HG02884 (cell line): Measurements from ENCODE around the gene EXOC6B.

Source experiments
- ATAC-seq: cut with Tn5 transposase; IDR thresholded peaks from one replicate; pipeline ENCODE4 v1.9.1; 2021; ENCODE audit warnings: mild to moderate bottlenecking, moderate library complexity; ENCODE audit not compliant: unreplicated experiment

Gene EXOC6B

GRCh38 chr2:72744049-72744448 lies 81.8 kb downstream of the EXOC6B start:
- ATAC-seq: no peak

- no peak for ATAC-seq
Observed at GRCh38 chr2:72743481-72743880, 82.4 kb downstream of the EXOC6B start.

GRCh38 chr2:72738096-72738495 lies 87.7 kb downstream of the EXOC6B start:
- ATAC-seq: no peak

- ATAC-seq: no peak
Observed at GRCh38 chr2:72734432-72734831, 91.4 kb downstream of the EXOC6B start.

- ATAC-seq: no peak
Observed at GRCh38 chr2:72731116-72731515, 94.7 kb downstream of the EXOC6B start.

GRCh38 chr2:72727356-72727755 lies 98.5 kb downstream of the EXOC6B start:
- no peak for ATAC-seq

- ATAC-seq: no peak
Observed at GRCh38 chr2:72723769-72724370, 102.0 kb downstream of the EXOC6B start.

- no peak for ATAC-seq
Observed at GRCh38 chr2:72722492-72723070, 103.3 kb downstream of the EXOC6B start.

GRCh38 chr2:72719416-72719815 lies 106.4 kb downstream of the EXOC6B start:
- no peak for ATAC-seq

- ATAC-seq: no peak
Observed at GRCh38 chr2:72718876-72719275, 107.0 kb downstream of the EXOC6B start.

- no peak for ATAC-seq
Observed at GRCh38 chr2:72716601-72717000, 109.2 kb downstream of the EXOC6B start.

GRCh38 chr2:72713857-72714256 lies 112.0 kb downstream of the EXOC6B start:
- no peak for ATAC-seq

GRCh38 chr2:72712977-72713376 lies 112.9 kb downstream of the EXOC6B start:
- no peak for ATAC-seq

GRCh38 chr2:72712304-72712703 lies 113.5 kb downstream of the EXOC6B start:
- no peak for ATAC-seq

- ATAC-seq: no peak
Observed at GRCh38 chr2:72710418-72711152, 115.2 kb downstream of the EXOC6B start.

GRCh38 chr2:72708236-72708635 lies 117.6 kb downstream of the EXOC6B start:
- no peak for ATAC-seq

- ATAC-seq: no peak
Observed at GRCh38 chr2:72698300-72698699, 127.5 kb downstream of the EXOC6B start.

GRCh38 chr2:72696559-72696958 lies 129.3 kb downstream of the EXOC6B start:
- no peak for ATAC-seq

- no peak for ATAC-seq
Observed at GRCh38 chr2:72695676-72696075, 130.2 kb downstream of the EXOC6B start.

- ATAC-seq: no peak
Observed at GRCh38 chr2:72694715-72695496, 130.9 kb downstream of the EXOC6B start.

GRCh38 chr2:72689579-72690195 lies 136.1 kb downstream of the EXOC6B start:
- no peak for ATAC-seq
